Pancreas (tissue), 10 donors: ENCODE data around the gene PYGM. TPM values are rescaled to one million over a fixed set of nuclear protein-coding genes. Genes with fewer than 3 reads are reported as not detected.

ENCODE experiments used
- ATAC-seq, 4 donors: fragments of 200-7000 bp; cut with Tn5 transposase; one replicate each; pipeline versions ENCODE4 v1.8.0 to v1.9.1; 2020; ENCODE audit warnings: mild to moderate bottlenecking in 4 of 4, moderate library complexity in 4 of 4
- DNase-seq, 6 donors: peaks; one replicate each; pipeline ENCODE4 v3.0.0-alpha.2; 2020
- FAIRE-seq: peaks from 2 replicates; lab custom pipeline; 2012; peaks lifted over from hg19 to GRCh38; lab: Jason Lieb, UNC
- H3K27ac ChIP-seq, 4 donors: fragments of 200-600 bp; sonication (generic); 1 replicate in 3 of 4; 2 replicates in 1 of 4; pipeline versions ENCODE4 v1.5.0 to v1.8.0; 2020
- H3K27me3 ChIP-seq, 4 donors: fragments of 200-600 bp; one replicate each; pipeline ENCODE4 v1.8.0; 2021
- H3K36me3 ChIP-seq, 3 donors: fragments of 200-600 bp; sonication (generic) in 1 of 3; one replicate each; pipeline versions ENCODE4 v1.5.0 to v1.8.0; 2020 to 2021
- H3K4me1 ChIP-seq, 3 donors: fragments of 200-600 bp; one replicate each; pipeline ENCODE4 v1.8.0; 2021
- H3K4me3 ChIP-seq, 4 donors: fragments of 200-600 bp; sonication (generic) in 2 of 4; one replicate each; pipeline versions ENCODE4 v1.5.0 to v1.8.0; 2020 to 2021
- H3K9me3 ChIP-seq, 4 donors: fragments of 200-600 bp; one replicate each; pipeline ENCODE4 v1.8.0; 2021
- CTCF ChIP-seq, 4 donors: fragments of 200-600 bp; sonication (generic) in 3 of 4; IDR thresholded peaks; one replicate each; pipeline versions ENCODE4 v1.5.0 to v1.8.0; 2021; ENCODE audit warnings: antibody characterized with exemption in 4 of 4
- WGBS, 2 donors: extraction: QIAGEN DNeasy Blood & Tissue Kit; methylation state at CpG; one replicate each; pipeline ENCODE4 v1.1.7; 2013; 5-methylcytosine and 5-hydroxymethylcytosine counted together
- intact Hi-C, 3 donors: fragments of 100-400 bp; cut with DNase I; formaldehyde crosslinking; loops; one replicate each; pipeline versions ENCODE4 v1.11.1 to v1.14.2; 2022
- polyA plus RNA-seq, 2 donors: library from polyadenylated mRNA; stranded (reverse); fragments of 200-250 nt; gene quantifications; one replicate each; pipeline ENCODE4 v1.2.3, GENCODE V29; 2013
- total RNA-seq, 6 donors: library from RNA; stranded (reverse); fragmentation: NEBNext Ultra II Directional in 4 of 6; extraction: Animal tissue kit (Norgen Biotek cat#: 25700) in 4 of 6; gene quantifications; one replicate each; pipeline versions ENCODE4 v1.2.1 to v1.2.4, GENCODE V29; 2021 to 2023
- donor health status: healthy with polysubstance abuse.
- donor health status: DM: no; HTN: no; CAD: no; lungs with moderate emphysema.
- donor health status: DM: no; HTN: no; CAD: no.
- donor health status: control.
- donor health status: control.
- donor health status: Bipolar disorder and iron deficiency.
- donor health status: DM: yes; HTN: yes; CAD: no.
- donor health status: DM: no; HTN: no; CAD: no.
- donor health status: DM: no; HTN: no; CAD: no.
- donor health status: DM: yes; HTN: yes; CAD: no.

Gene PYGM
- total and polyA plus RNA-seq, 8 donors, result 0.19 to 1.3 (median 0.47) TPM

- H3K4me3 ChIP-seq, result no peak overlapping the region
- intact Hi-C loops, result no loop called here
- no peak overlapping the region for H3K27ac ChIP-seq
- H3K4me1 ChIP-seq, result no peaks in the 10 kb centered on the region
- H3K9me3 ChIP-seq, result no peaks in the 10 kb centered on the region
- FAIRE-seq, result no peak
- no peak for ATAC-seq
- no peak for TF ChIP-seq CTCF (IDR thresholded peaks at IDR 0.05)
- 95% methylated on average over 9 of the region's 9 CpGs for WGBS, 2 donors
- no peaks in the 10 kb centered on the region for H3K27me3 ChIP-seq
- H3K36me3 ChIP-seq, result no peaks in the 10 kb centered on the region
- peak in 1 of 6 donors; percentile 8 for DNase-seq
Measured at GRCh38 chr11:64751136-64751535, 8.6 kb downstream of the PYGM start.

GRCh38 chr11:64750361-64751054 is 9.3 kb downstream of the PYGM start:
- Histone ChIP-seq H3K9me3 (no peaks in the 10 kb centered on the region), H3K4me1 (peaks cover 0 to 3% (median 3%) of the 10 kb centered on the region in 3 donors), H3K36me3 (no peaks in the 10 kb centered on the region), H3K4me3 (no peak overlapping the region), H3K27me3 (no peaks in the 10 kb centered on the region), H3K27ac (no peak overlapping the region)
- FAIRE-seq, result no peak
- TF ChIP-seq CTCF (IDR thresholded peaks at IDR 0.05), result no peak
- 92 to 95% methylated on average over 13 of the region's 13 CpGs for WGBS, 2 donors
- no peak for ATAC-seq
- DNase-seq, result peak in 2 of 6 donors; percentile 10 to 35
- intact Hi-C loops, result no loop called here

- FAIRE-seq, result no peak
- intact Hi-C loops, result no loop called here
- peaks cover 6 to 20% (median 16%) of the 10 kb centered on the region in 3 donors for H3K4me1 ChIP-seq
- H3K27me3 ChIP-seq, result peaks cover 0 to 8% (median 0%) of the 10 kb centered on the region in 4 donors
- no peak overlapping the region for H3K27ac ChIP-seq
- no peaks in the 10 kb centered on the region for H3K9me3 ChIP-seq
- DNase-seq, result no peak
- no peaks in the 10 kb centered on the region for H3K36me3 ChIP-seq
- 89 to 92% methylated on average over 15 of the region's 15 CpGs for WGBS, 2 donors
- H3K4me3 ChIP-seq, result no peak overlapping the region
- no peak for TF ChIP-seq CTCF (IDR thresholded peaks at IDR 0.05)
- ATAC-seq, result no peak
Measured at GRCh38 chr11:64747961-64748665, 11.7 kb downstream of the PYGM start.

- Histone ChIP-seq H3K4me1 (peaks cover 9 to 30% (median 26%) of the 10 kb centered on the region in 3 donors), H3K27ac (peak overlapping the region in 2 of 4 donors; percentile 27 to 57), H3K27me3 (peaks cover 0 to 16% (median 3%) of the 10 kb centered on the region in 4 donors), H3K4me3 (no peak overlapping the region), H3K36me3 (no peaks in the 10 kb centered on the region), H3K9me3 (no peaks in the 10 kb centered on the region)
- DNase-seq (peak in 1 of 6 donors; percentile 21), FAIRE-seq (no peak), ATAC-seq (no peak)
- 82 to 83% methylated on average over 10 of the region's 10 CpGs for WGBS, 2 donors
- intact Hi-C loops, result no loop called here
- no peak for TF ChIP-seq CTCF (IDR thresholded peaks at IDR 0.05)
Measured at GRCh38 chr11:64746486-64746885, 13.3 kb downstream of the PYGM start.
